ENCODE results near the gene CTSA. TPM values are rescaled to one million over a fixed set of nuclear protein-coding genes. Genes with fewer than 3 reads are reported as not detected.

The CTSA gene
- total and polyA plus RNA-seq, 9 of the 15 experiments (the other 6 are each of a cell fraction or from before 2014, with no cell fraction given), result 8.8 to 61.7 (median 28.3) TPM

DNA sequence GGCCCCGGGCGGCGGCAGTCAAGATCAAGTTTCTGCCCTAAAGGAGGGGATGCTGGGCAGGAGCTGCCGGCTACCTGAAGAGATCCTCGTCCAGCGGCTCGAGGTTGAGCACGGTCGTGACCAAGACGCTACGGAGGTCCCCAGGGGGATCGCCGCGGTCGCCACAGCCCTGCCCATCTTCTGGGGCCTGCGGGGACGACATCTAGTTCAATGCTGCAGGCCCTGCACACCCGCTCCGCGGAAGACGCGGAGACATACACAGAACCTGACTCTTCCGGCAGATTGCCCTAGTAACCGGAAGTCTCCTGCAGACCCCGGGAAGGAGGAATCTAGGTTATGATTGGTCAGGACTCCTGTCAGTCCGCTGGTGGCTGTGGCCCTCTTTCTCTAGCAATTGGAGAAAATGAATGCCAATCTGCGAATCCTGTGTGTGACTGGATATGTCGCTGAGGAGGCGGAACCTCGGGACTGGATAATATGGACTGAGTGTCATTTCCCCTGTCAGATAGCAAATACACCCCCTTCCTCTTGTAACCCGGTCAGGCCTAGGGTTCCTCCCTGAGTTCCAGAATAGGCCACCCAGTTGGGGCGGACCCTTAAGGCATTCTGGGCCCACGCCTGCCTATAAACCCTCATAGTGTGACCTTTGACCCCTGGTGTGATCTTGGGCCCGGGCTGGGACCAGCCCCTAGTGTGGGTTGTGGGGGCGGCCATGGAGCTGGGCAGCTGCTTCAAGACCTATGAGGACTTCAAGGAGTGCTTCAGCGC is 33.8 kb upstream of the CTSA start, which contains the start of the genes ACOT8 and ZSWIM3 (continued):
- TF ChIP-seq, protein P1, sequence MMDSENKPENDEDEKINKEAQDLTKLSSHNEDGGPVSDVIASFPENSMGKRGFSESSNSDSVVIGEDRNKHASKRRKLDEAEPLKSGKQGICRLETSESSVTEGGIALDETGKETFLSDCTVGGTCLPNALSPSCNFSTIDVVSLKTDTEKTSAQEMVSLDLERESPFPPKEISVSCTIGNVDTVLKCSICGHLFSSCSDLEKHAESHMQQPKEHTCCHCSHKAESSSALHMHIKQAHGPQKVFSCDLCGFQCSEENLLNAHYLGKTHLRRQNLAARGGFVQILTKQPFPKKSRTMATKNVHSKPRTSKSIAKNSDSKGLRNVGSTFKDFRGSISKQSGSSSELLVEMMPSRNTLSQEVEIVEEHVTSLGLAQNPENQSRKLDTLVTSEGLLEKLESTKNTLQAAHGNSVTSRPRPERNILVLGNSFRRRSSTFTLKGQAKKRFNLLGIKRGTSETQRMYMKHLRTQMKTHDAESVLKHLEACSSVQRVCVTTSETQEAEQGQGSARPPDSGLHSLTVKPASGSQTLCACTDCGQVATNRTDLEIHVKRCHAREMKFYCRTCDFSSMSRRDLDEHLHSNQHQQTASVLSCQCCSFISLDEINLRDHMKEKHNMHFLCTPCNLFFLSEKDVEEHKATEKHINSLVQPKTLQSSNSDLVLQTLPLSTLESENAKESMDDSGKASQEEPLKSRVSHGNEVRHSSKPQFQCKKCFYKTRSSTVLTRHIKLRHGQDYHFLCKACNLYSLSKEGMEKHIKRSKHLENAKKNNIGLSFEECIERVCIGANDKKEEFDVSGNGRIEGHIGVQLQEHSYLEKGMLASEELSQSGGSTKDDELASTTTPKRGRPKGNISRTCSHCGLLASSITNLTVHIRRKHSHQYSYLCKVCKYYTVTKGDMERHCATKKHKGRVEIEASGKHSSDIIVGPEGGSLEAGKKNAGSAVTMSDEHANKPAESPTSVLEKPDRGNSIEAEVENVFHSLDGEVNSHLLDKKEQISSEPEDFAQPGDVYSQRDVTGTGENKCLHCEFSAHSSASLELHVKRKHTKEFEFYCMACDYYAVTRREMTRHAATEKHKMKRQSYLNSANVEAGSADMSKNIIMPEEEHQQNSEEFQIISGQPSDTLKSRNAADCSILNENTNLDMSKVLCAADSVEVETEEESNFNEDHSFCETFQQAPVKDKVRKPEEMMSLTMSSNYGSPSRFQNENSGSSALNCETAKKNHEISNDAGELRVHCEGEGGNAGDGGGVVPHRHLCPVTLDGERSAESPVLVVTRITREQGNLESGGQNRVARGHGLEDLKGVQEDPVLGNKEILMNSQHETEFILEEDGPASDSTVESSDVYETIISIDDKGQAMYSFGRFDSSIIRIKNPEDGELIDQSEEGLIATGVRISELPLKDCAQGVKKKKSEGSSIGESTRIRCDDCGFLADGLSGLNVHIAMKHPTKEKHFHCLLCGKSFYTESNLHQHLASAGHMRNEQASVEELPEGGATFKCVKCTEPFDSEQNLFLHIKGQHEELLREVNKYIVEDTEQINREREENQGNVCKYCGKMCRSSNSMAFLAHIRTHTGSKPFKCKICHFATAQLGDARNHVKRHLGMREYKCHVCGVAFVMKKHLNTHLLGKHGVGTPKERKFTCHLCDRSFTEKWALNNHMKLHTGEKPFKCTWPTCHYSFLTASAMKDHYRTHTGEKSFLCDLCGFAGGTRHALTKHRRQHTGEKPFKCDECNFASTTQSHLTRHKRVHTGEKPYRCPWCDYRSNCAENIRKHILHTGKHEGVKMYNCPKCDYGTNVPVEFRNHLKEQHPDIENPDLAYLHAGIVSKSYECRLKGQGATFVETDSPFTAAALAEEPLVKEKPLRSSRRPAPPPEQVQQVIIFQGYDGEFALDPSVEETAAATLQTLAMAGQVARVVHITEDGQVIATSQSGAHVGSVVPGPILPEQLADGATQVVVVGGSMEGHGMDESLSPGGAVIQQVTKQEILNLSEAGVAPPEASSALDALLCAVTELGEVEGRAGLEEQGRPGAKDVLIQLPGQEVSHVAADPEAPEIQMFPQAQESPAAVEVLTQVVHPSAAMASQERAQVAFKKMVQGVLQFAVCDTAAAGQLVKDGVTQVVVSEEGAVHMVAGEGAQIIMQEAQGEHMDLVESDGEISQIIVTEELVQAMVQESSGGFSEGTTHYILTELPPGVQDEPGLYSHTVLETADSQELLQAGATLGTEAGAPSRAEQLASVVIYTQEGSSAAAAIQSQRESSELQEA (IDR thresholded peaks at IDR 0.05; ENCODE audit: low read depth), result no peak
- peak; percentile 74 for TF ChIP-seq SUPT5H (IDR thresholded peaks at IDR 0.05)
- TF ChIP-seq, protein P2, sequence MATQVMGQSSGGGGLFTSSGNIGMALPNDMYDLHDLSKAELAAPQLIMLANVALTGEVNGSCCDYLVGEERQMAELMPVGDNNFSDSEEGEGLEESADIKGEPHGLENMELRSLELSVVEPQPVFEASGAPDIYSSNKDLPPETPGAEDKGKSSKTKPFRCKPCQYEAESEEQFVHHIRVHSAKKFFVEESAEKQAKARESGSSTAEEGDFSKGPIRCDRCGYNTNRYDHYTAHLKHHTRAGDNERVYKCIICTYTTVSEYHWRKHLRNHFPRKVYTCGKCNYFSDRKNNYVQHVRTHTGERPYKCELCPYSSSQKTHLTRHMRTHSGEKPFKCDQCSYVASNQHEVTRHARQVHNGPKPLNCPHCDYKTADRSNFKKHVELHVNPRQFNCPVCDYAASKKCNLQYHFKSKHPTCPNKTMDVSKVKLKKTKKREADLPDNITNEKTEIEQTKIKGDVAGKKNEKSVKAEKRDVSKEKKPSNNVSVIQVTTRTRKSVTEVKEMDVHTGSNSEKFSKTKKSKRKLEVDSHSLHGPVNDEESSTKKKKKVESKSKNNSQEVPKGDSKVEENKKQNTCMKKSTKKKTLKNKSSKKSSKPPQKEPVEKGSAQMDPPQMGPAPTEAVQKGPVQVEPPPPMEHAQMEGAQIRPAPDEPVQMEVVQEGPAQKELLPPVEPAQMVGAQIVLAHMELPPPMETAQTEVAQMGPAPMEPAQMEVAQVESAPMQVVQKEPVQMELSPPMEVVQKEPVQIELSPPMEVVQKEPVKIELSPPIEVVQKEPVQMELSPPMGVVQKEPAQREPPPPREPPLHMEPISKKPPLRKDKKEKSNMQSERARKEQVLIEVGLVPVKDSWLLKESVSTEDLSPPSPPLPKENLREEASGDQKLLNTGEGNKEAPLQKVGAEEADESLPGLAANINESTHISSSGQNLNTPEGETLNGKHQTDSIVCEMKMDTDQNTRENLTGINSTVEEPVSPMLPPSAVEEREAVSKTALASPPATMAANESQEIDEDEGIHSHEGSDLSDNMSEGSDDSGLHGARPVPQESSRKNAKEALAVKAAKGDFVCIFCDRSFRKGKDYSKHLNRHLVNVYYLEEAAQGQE (IDR thresholded peaks at IDR 0.05; ENCODE audit: borderline replicate concordance), result no peak
- TF ChIP-seq, protein P2 (CRISPR knock-in tag; IDR thresholded peaks at IDR 0.05; ENCODE audit: low read depth), result no peak
- TF ChIP-seq, protein P3, sequence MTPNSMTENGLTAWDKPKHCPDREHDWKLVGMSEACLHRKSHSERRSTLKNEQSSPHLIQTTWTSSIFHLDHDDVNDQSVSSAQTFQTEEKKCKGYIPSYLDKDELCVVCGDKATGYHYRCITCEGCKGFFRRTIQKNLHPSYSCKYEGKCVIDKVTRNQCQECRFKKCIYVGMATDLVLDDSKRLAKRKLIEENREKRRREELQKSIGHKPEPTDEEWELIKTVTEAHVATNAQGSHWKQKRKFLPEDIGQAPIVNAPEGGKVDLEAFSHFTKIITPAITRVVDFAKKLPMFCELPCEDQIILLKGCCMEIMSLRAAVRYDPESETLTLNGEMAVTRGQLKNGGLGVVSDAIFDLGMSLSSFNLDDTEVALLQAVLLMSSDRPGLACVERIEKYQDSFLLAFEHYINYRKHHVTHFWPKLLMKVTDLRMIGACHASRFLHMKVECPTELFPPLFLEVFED (CRISPR knock-in tag; conservative IDR thresholded peaks at IDR 0.05), result 0 out of 2 replicates have a peak, but pooled peaks have one; percentile 19
- peak; percentile 57 for TF ChIP-seq PHF20 (IDR thresholded peaks at IDR 0.05; ENCODE audit: partially characterized antibody)
- TF ChIP-seq KAT7 (CRISPR knock-in tag; IDR thresholded peaks at IDR 0.05; ENCODE audit: borderline replicate concordance), result no peak
- TF ChIP-seq, protein P4, sequence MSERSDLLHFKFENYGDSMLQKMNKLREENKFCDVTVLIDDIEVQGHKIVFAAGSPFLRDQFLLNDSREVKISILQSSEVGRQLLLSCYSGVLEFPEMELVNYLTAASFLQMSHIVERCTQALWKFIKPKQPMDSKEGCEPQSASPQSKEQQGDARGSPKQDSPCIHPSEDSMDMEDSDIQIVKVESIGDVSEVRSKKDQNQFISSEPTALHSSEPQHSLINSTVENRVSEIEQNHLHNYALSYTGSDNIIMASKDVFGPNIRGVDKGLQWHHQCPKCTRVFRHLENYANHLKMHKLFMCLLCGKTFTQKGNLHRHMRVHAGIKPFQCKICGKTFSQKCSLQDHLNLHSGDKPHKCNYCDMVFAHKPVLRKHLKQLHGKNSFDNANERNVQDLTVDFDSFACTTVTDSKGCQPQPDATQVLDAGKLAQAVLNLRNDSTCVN (CRISPR knock-in tag; IDR thresholded peaks at IDR 0.05), result no peak

All from K562 (cell line).